Large intestine (tissue), 3 donors: ENCODE results near the gene DDX41. TPM values are rescaled to one million over a fixed set of nuclear protein-coding genes. Genes with fewer than 3 reads are reported as not detected.
"Not testable (repeated sequence)": the region's sequence is repeated elsewhere in the genome, so short reads cannot be mapped to it uniquely, and the experiment has no call there.

Experiments
- DNase-seq, 2 donors: peaks; one replicate each; pipeline versions ENCODE4 v3.0.0 to v3.0.0-alpha.2; 2013
- H3K27ac ChIP-seq: one replicate; pipeline ENCODE4 v1.5.1; 2013; ENCODE audit warnings: low read length
- H3K27me3 ChIP-seq: 2 replicates; pipeline ENCODE4 v1.6.1; 2013; ENCODE audit warnings: low read length; ENCODE audit not compliant: control insufficient read depth, insufficient read depth
- H3K36me3 ChIP-seq: 2 replicates; pipeline ENCODE4 v1.6.1; 2013; ENCODE audit warnings: low read length; ENCODE audit not compliant: control insufficient read depth, insufficient read depth
- H3K4me1 ChIP-seq: one replicate; pipeline ENCODE4 v1.6.1; 2013; ENCODE audit warnings: low read length; ENCODE audit not compliant: control insufficient read depth, insufficient read depth
- H3K4me3 ChIP-seq: one replicate; pipeline ENCODE4 v1.5.1; 2013; ENCODE audit warnings: low read length
- H3K9me3 ChIP-seq: one replicate; pipeline ENCODE4 v1.6.1; 2013; ENCODE audit warnings: mild to moderate bottlenecking, low read depth, low read length, moderate library complexity; ENCODE audit not compliant: control insufficient read depth
- WGBS: methylation state at CpG from one replicate; pipeline ENCODE4 v1.1.5; 2013; ENCODE audit warnings: low lambda C conversion rate; ENCODE audit not compliant: insufficient coverage; 5-methylcytosine and 5-hydroxymethylcytosine counted together
- polyA plus RNA-seq: library from polyadenylated mRNA; unstranded; fragments of 120-200 nt; gene quantifications from one replicate; pipeline ENCODE4 v1.2.1, GENCODE V29; 2013

DDX41 gene
- polyA plus RNA-seq, 1 donor: 94.2 TPM

GRCh38 chr5:177538876-177539275 lies 22.1 kb upstream of the DDX41 start:
- no CpG with 5 or more reads among the region's 10 CpGs for WGBS
- Histone ChIP-seq H3K27ac (no peak overlapping the region), H3K4me3 (no peak overlapping the region), H3K36me3 (peaks cover 48% of the 10 kb centered on the region), H3K27me3 (no peaks in the 10 kb centered on the region), H3K4me1 (no peaks in the 10 kb centered on the region), H3K9me3 (no peaks in the 10 kb centered on the region)
- DNase-seq: no peak

- H3K9me3 ChIP-seq: no peaks in the 10 kb centered on the region
- no peak for DNase-seq
- 31% methylated on average over 6 of the region's 15 CpGs for WGBS
Measured at GRCh38 chr5:177537389-177538361, 20.9 kb upstream of the DDX41 start.

GRCh38 chr5:177536386-177536785 lies 19.6 kb upstream of the DDX41 start:
- Histone ChIP-seq H3K4me3 (no peak overlapping the region), H3K9me3 (no peaks in the 10 kb centered on the region), H3K27ac (no peak overlapping the region), H3K27me3 (no peaks in the 10 kb centered on the region), H3K4me1 (no peaks in the 10 kb centered on the region), H3K36me3 (peaks cover 63% of the 10 kb centered on the region)
- no CpG with 5 or more reads among the region's 10 CpGs for WGBS
- DNase-seq: no peak

More at GRCh38 chr5:177537389-177538361, 20.9 kb upstream of the DDX41 start:
- H3K4me3 ChIP-seq: no peak overlapping the region
- H3K4me1 ChIP-seq: no peaks in the 10 kb centered on the region
- no peaks in the 10 kb centered on the region for H3K27me3 ChIP-seq
- no peak overlapping the region for H3K27ac ChIP-seq
- peaks cover 56% of the 10 kb centered on the region for H3K36me3 ChIP-seq

GRCh38 chr5:177535125-177535524 lies 18.4 kb upstream of the DDX41 start:
- Histone ChIP-seq H3K27ac (no peak overlapping the region), H3K9me3 (no peaks in the 10 kb centered on the region), H3K4me3 (no peak overlapping the region), H3K4me1 (no peaks in the 10 kb centered on the region), H3K36me3 (peaks cover 69% of the 10 kb centered on the region), H3K27me3 (no peaks in the 10 kb centered on the region)
- WGBS: no CpG with 5 or more reads among the region's 7 CpGs
- no peak for DNase-seq

- H3K36me3 ChIP-seq: peaks cover 75% of the 10 kb centered on the region
- H3K4me1 ChIP-seq, DNase-seq, H3K27me3 ChIP-seq, H3K27ac ChIP-seq, H3K9me3 ChIP-seq, H3K4me3 ChIP-seq: not testable (repeated sequence)
- WGBS: no CpG with 5 or more reads among the region's 7 CpGs
Measured at GRCh38 chr5:177534433-177534832, 17.7 kb upstream of the DDX41 start.

GRCh38 chr5:177531209-177531940 lies 14.6 kb upstream of the DDX41 start:
- peaks cover 79% of the 10 kb centered on the region for H3K36me3 ChIP-seq
- H3K4me1 ChIP-seq: no peaks in the 10 kb centered on the region
- WGBS: 73% methylated on average over 2 of the region's 27 CpGs
- no peak overlapping the region for H3K4me3 ChIP-seq
- H3K27me3 ChIP-seq: no peaks in the 10 kb centered on the region
- H3K9me3 ChIP-seq: no peaks in the 10 kb centered on the region
- no peak overlapping the region for H3K27ac ChIP-seq
- no peak for DNase-seq

- Histone ChIP-seq H3K4me1 (no peaks in the 10 kb centered on the region), H3K36me3 (peaks cover 81% of the 10 kb centered on the region), H3K27me3 (no peaks in the 10 kb centered on the region), H3K4me3 (no peak overlapping the region), H3K9me3 (no peaks in the 10 kb centered on the region), H3K27ac (no peak overlapping the region)
- DNase-seq: no peak
- WGBS: no CpG with 5 or more reads among the region's 3 CpGs
Measured at GRCh38 chr5:177530638-177531037, 13.9 kb upstream of the DDX41 start.

GRCh38 chr5:177529247-177530203 lies 12.8 kb upstream of the DDX41 start:
- Histone ChIP-seq H3K9me3 (no peaks in the 10 kb centered on the region), H3K36me3 (peaks cover 85% of the 10 kb centered on the region), H3K27me3 (no peaks in the 10 kb centered on the region), H3K4me1 (no peaks in the 10 kb centered on the region), H3K4me3 (no peak overlapping the region), H3K27ac (no peak overlapping the region)
- no peak for DNase-seq
- WGBS: 100% methylated on average over 1 of the region's 12 CpGs

GRCh38 chr5:177528631-177529030 lies 11.9 kb upstream of the DDX41 start:
- no peaks in the 10 kb centered on the region for H3K4me1 ChIP-seq
- H3K27ac ChIP-seq: no peak overlapping the region
- H3K4me3 ChIP-seq: no peak overlapping the region
- no CpG with 5 or more reads among the region's 10 CpGs for WGBS
- DNase-seq: no peak
- H3K27me3 ChIP-seq: no peaks in the 10 kb centered on the region
- no peaks in the 10 kb centered on the region for H3K9me3 ChIP-seq
- H3K36me3 ChIP-seq: peaks cover 88% of the 10 kb centered on the region

GRCh38 chr5:177527595-177527994 lies 10.8 kb upstream of the DDX41 start:
- no peak for DNase-seq
- no peak overlapping the region for H3K27ac ChIP-seq
- H3K27me3 ChIP-seq: no peaks in the 10 kb centered on the region
- H3K36me3 ChIP-seq: peaks cover 86% of the 10 kb centered on the region
- H3K4me1 ChIP-seq: no peaks in the 10 kb centered on the region
- H3K9me3 ChIP-seq: no peaks in the 10 kb centered on the region
- no peak overlapping the region for H3K4me3 ChIP-seq
- no CpG with 5 or more reads among the region's 8 CpGs for WGBS
